ENCODE results near the gene TMEM238L. TPM values are rescaled to one million over a fixed set of nuclear protein-coding genes. Genes with fewer than 3 reads are reported as not detected.

The TMEM238L gene
- total RNA-seq, 1 donor from 2014 or later, result 12.4 TPM

DNA sequence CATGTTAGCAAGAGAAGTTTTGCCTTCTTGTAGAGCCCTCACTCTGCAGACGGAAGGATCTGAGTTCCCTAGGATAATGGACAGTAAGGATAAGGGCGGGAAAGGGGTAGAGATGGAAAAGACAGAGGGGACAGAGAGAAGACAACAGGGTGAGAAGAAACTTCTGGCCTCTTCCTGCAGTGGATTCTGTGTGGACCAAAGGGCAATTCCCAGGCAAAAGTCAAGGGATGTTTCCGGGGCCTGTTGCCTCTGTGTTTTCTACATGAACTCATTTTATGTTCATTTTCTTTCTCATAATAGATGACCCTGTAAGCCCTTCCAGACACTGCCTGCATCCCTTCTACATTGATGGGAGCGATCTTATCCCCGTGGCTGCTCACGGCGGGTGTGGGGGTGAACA is 647 bp upstream of the TMEM238L start:
- DNase-seq (ENCODE audit: low spot score), result no peak

DNA sequence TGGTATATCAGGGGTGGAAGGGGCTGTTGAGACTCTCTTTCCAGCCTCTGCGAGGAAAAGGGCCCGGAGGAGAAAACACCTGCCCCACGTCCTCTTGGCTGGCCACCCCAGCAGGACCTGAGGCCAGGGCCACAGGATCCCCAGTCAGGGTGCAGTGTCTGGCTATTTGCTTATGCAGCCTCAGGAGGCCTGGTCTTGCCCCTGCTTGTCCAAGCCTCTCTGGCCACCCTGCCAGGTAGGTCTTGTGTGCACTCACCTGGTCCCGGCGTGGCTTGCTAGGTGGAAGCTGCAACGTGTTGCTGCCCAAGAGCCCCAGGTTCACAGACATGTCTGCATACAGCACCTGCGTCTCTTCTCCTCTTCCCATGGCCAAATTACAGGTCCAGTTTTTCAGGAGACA is 549 bp downstream of the TMEM238L start:
- DNase-seq (ENCODE audit: low spot score), result peak; percentile 54

DNA sequence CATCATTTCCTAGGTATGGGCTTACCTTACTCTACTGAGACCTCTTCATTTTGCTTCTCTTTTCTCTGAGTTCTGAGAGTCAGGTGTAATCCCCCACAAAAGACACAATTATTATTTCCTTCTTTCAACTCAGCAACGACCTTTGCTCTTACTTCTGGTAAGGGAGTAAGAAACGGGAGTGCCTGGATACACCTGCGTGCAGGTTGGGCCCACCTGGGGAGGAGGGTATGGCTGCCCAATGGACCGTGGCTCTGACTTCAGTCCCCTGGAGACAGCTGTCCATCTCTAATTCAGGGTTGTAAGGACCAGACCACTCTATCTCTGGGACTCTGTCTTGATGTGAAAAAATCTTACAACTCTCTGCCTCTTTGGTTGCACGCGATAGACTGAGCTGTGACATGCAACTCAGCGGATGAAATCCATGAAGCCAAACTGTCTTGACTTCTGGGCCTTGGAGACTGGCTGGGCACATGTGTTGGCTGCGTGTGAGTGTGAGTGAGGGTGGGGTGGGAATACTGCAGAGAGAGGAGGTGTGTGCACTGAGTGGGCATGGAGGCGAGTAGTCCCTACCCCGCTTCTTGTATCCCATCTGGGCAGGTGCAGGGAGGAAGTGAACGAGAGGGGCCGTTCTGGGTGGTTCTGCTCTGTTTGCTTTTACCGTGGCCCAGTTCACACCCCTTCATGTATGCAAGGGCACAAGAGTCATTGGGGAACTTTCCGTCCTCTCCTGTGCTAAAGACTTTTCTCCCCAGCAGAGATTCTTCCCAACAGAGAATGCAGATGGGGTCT is 1.2 kb downstream of the TMEM238L start:
- peak; percentile 63 for DNase-seq (ENCODE audit: low spot score)

DNA sequence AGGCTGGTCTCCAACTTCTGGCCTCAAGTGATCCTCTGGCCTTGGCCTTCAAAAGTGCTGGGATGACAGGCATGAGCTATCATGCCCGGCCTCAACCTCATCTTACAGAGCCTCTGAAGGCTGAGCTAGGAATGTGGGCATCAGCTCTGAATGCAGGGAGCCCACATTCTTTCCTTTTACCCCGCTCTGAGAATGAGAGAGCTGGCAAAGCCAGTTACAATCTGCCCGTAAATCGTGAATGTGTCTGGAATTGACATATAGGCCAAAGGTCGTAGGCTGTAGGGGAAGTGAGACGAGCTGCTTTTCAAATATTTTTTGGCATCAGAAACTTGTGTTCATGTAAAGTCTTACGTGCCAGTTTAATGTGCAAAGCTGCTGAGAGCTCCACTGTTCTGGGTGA is 4.5 kb downstream of the TMEM238L start:
- no peak for DNase-seq (ENCODE audit: low spot score)

DNA sequence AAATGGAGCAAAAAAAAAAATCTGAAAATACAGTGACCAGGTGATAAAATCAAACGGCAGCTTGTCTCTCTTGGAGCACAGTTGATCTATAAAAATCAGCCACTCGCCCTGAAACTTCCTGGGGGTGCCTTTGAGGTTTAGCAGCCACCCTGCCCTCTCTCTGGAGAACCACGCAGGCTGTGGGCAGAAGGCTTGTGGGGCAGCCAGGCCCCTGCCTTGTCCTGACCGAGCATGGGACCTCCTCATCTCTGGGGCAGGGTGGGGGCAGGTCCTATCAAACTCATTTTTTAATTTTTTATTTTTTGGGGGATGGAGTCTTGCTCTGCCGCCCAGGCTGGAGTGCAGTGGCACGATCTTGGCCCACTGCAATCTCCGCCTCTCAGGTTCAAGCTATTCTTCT is 5.0 kb downstream of the TMEM238L start:
- DNase-seq (ENCODE audit: low spot score), result no peak

DNA sequence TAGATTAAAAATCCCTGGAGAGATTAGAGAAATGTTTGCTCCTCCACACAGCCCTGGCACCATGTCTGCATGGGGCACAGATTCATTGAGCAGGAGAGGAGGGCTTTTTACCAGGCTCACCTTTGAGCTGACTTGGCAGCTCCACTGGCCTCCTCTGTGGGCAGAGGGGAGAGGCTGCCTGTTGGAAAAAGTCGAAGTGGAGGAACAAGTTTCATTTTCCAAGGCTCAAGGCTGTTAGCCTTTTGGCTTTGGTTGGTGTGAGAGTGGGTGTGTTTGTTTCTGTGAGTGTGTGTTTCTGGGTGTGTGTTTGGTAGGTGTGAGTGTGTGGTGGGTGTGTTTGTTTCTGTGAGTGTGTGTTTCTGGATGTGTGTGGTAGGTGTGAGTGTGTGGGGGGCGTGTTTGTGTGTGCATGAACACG is 5.6 kb downstream of the TMEM238L start:
- DNase-seq (ENCODE audit: low spot score), result peak; percentile 66

DNA sequence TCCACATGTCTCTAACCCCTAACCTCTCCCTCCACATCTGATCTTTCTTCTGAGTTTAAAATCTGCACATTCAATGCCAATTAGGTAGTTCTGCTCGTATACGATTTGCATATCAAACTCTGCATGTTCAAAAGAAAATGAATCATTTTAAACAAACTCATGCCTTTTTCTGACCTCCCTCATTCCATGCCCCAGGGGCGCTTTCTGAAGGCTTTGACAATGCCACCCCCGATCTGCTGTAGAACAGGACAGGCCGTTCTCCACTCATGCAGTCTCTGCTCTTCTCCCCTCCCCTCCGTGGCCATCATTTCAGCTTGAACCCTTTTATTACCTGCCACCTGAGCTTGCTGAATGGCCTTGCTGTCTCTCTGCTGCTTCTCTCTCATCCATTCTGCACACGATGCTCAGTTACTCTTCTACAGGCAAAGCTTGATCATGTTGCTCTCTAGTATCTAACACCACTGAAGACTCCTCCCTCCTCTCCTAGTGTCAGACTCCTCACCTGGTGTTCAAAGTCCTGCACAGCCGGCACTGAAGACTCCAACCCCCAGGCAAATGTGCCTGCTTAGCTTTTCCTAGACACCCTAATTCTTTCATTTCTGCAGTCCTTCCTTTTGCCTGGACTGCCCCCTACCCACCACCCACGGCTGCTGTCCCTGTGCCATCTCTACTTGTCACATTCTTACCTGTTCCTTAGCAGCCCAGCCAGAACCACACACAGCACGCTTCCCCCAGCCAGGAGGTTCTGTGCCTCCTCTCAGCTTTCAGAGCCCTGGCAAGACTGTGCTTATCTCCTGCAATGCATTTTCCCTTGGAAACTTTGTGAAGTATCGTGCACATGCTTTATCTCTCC is 6.2 kb downstream of the TMEM238L start:
- no peak for DNase-seq (ENCODE audit: low spot score)

DNA sequence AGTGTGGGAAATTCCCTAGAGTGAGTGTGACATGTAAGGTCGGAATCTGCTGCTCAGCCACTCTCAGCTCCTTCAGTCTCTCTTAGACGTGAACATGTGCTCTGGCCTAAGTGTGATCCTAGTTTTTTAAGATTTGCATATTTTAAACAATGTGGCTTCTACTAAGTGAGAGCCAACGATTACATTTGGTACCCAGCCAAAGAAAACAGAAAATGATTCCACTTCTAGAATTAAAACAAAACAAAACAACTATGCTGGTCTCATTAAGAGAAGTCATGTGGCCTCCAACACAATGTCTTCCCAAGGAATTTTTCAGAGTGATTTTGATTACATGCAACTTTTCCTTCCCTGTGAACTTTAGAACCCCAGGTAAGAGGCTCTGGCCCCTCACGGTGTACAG is 10.1 kb downstream of the TMEM238L start:
- DNase-seq (ENCODE audit: low spot score), result no peak

DNA sequence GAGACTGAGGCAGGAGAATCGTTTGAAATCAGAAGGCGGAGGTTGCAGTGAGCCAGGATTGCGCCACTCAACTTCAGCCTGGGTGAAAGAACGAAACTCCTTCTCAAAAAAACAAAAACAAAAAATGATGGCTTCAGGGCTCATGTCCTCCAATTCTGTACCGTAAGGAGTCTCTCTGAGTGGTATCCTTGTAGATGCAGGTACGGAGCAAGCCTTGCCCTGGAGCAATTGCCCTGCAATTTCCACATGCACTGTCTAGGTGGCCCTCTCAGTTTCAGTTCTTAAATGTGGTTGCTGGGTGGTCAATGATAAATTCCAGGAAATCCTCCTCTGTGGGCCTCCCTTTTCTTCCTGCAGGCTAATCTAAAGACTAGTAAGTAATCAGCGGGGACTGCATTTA is 10.6 kb downstream of the TMEM238L start:
- no peak for DNase-seq (ENCODE audit: low spot score)

DNA sequence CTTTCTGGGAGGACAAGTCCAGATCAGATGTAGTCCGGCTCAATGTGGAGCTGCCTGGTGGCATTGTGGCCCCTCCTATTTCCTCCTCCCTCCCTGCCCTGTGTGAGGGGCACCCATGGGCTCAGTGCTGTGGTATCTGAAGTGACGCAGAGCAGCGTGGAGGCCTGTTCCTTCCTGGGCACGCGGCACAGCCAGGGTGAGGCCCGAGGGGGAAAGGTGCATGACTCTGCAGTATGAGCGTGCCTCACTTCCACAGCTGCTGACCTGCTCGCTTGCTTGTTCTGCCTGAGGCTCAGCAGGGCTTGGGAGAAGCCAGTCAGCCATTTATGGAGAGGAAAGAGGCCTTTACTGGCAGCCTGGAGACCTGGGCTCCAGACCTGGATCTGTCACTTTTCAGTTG is 11.7 kb downstream of the TMEM238L start:
- peak; percentile 71 for DNase-seq (ENCODE audit: low spot score)

DNA sequence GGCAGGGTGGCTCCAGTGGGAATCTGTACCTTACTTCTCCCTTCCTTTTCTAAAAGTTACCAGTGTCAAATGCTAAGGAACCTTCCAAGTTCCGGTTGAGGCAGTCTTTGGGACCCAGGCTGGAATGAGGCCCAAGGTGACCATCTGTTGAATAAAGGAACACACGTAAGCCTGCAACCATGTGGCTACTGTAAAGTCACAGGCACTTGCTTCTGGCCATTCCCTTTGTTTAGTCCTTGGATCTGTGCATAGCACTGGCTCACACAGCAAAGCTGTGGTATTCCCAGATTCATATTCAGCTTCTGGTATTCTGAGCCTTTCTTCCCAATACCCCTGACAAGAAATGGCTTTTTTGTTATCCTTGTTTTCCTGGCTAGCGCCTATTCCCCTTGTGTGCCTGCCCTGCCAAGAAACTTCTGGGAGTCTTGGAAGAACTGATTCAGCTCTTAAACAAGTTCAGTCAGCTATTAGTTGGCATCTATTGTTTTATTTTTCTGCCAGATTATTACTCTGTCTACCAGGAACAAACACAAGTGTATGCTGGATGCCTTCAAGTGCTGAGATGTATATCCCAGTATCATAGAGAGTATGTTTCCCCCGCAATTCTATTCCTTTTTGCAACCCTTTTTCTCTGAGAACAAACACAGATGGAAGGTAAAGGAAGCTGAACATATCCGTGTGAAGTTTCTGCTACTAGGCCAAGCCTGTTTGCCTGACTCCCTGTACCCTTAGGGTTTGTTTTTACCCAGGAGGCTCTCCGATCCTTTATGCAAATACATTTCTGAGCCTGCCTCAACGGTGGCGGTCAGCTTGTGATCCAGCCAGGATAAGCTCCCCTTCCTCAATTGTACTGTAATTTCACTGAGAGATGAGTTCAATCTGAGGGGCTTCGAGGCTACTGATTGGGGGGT is 13.2 kb downstream of the TMEM238L start:
- DNase-seq (ENCODE audit: low spot score), result peak; percentile 70

DNA sequence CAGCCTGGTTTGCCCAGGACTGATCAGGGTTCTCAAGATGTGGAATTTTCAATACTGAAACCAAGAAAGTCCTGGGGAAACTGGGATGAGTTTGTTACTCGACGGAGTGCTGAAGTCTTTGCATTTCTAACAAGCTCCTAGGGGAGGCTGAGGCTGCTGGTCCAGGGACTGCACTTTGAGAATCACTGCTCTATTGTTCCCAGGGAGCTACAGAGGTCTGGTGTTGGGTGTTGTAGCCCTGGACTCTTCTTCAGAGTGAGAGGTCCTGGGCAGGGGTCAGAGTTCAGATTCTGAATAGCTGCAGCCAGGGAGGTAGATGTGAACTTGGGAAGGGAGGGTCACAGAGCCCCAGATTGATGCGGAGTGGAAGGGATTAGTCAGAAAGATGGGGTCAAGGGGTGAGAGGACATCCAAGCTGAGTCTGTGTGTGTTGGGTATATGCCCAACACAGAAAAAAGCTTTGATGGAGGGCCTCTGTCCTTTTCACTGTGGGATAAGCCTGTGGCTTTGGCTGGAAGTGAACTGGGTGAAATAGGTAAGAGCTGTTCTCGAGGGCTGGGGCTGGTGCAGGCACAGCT is 14.1 kb downstream of the TMEM238L start:
- DNase-seq (ENCODE audit: low spot score), result no peak

DNA sequence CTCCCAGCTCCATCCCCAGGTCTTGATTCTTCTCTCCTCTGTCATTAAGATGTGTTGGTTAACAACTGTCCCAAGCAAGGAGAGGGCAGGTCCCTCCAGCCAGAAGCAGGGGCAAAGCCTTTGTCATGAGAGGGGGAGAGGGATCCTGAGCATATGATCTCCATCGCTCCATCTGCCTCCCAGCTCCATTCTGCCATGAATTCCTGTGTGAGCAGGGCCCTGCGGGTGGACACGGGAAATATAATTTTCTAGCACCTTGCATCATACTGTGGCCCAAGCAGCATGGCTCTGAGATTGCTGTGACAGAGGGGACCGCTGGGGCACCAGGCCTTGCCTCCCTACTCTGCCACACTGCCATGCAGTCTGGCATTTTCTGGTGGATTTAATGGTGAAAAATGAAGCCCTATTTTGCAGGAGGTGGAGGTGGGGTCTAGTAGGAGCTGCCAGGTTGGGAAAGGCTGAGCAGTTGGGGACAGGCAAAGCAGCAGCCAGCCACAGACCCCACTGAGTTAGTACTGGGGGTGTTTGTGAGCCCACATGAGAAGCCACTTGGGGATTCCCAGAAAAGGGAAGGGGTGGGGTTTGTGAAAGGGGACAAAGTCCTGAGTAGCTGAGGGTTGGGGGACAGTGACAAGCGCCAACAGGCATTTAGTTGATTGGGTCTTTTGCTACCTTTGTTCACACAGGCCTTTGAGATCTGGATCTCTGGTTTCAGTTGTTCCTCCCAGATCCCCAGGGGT is 16.4 kb downstream of the TMEM238L start:
- DNase-seq (ENCODE audit: low spot score), result no peak

DNA sequence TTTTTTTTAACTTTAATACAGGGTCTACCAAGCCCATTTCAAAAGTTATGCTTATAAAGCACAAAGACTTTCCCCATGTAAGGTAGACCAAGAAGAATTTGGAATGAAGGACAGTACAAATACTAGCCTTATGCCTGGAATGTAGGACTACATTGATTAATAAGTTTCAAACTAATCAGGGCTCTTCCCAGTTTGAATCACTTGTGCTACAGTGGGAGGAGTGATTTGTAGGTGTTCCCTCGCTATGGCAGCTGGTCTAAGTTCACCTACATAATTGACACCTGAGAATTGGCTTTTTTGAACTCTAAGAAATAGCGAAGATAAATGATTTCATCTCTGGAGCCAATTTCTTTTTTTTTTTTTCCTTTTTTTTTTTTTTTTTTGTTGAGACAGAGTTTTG is 18.6 kb downstream of the TMEM238L start:
- DNase-seq (ENCODE audit: low spot score), result no peak

DNA sequence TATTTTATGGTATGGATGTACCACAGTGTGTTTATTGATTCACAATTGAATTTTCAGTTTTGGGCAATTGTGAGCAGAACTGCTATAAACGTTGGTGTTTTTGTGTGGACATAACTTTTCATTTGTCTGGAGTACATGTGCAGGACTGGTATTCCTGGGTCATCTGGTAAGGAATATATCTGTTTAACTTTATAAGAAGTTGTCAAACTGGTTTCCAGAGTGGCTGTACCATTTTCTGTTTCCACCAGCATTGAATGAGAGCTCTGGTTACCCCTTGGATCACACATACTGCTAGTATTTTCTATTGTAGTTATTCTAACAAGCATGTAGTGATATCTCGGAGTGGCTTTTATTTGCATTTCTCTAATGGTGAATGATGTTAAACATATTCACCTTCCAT is 24.3 kb downstream of the TMEM238L start:
- DNase-seq (ENCODE audit: low spot score), result no peak

DNA sequence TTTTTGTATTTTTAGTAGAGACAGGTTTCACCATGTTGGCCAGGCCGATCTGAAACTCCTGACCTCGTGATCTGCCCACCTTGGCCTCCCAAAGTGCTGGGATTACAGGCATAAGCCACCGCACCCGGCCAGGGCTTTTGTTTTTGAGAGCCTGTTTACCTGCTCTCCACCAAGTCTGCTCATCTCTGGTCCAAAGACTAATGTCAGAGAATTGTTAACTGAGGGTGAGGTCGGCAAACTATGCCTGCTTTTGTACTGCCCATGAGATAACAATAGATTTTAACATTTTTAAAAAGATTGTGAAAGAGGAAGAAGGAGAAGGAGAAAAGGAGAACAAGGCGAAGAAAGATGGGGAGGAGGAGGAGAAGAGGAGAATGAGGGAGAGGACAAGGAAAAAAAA is 26.0 kb downstream of the TMEM238L start:
- no peak for DNase-seq (ENCODE audit: low spot score)

DNA sequence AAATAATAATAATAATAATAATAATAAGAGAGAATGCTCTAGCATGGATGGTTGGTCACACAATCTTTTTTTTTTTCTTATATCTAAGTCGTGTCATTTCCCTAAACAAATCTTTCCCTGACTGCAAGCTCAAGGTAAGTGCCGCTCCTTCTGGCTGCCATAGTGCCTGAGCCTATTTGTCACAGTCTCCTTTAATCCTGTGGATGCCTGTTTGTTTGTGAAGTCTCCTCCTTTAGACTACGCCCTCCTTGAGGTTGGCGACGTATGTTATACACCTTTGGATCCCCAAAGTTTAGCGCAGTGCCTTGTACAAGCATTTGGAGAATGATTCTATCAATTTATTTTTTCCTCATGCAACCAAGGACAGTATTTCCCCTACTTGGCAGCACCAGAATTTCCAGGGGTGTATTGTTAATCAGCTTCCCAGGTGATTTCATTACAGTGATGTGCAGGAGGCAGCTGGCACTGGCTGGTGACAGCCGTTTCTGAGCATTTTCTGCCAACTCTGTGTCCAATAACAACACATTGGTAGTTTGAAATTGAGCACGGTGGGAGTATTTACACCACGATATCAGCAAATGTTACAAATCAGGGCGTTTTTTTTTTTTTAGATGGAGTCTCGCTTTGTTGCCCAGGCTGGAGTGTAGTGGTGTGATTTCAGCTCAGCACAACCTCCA is 26.6 kb downstream of the TMEM238L start:
- no peak for DNase-seq (ENCODE audit: low spot score)

DNA sequence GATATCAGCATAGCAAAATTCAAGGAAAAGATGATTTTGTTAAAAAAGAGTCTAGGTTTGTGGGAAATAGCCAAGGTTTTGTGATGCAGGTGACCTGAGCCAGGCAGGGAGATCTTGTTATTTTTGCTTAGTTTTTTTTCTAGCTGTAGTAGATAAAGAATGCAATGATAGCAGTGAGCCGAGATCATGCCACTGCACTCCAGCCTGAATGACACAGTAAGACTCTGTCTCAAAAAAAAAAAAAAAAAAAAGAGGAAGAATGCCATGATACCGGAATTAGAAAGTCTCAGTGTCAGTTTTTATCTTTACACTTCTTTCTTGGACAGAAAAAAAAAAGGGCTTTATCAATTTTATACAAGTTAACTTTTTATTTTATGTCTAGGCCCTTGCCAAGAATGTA is 27.5 kb downstream of the TMEM238L start:
- no peak for DNase-seq (ENCODE audit: low spot score)

DNA sequence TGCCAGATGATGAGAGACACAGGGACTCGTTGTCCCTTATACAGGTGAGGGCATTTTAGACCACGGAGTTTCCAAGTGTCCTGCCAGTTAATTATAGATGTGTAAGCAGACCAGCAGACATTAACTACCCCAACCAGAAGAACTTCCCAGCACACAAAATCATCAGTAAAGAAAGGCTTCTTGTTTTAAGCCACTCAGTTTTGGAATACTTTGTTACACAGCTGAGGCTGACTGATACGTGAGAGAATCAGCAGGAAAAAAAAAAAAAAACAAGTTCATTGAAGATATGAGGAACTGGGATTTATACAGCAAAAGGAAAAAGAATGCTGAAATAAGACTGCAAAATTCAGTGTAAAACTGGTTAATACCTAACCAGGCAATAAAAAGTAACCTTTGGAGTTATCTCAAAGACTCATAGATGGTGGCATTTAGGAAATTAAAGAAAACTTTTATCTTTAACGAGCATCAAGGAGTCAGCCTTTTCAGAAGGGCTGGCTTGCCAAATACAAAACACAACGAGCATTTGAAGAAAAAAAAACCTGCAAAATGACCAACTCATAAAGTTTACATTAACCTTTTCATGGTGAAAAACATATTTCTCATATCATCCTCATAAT is 28.1 kb downstream of the TMEM238L start:
- DNase-seq (ENCODE audit: low spot score), result no peak

DNA sequence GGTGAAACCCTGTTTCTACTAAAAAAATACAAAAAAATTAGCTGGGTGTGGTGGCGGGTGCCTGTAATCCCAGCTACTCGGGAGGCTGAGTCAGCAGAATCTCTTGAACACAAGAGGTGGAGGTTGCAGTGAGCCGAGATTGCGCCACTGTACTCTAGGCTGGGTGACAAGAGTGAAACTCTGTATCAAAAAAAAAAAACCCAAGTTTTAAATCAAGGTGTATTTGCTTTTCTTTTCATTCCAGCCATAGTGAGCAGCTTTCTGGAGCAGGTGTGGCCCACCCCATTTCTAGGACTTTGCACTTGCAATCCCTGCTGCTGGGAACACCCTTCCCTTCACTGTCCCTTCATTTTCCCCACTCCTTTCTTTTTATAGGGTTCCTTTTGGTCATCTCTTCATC is 28.8 kb downstream of the TMEM238L start:
- no peak for DNase-seq (ENCODE audit: low spot score)
